A549 (cell line): ENCODE measurements around the gene SLC19A1.

ENCODE experiments used
- CHD4 ChIP-seq: fragments of 200-600 bp; sonication (generic); IDR thresholded peaks from 2 replicates; pipeline ENCODE4 v1.6.1; 2016; ENCODE audit warnings: antibody characterized with exemption, mild to moderate bottlenecking, borderline replicate concordance
- EP300 ChIP-seq, 2 experiments: fragments of >200 bp; sonication (Bioruptor Twin); formaldehyde crosslinking; IDR thresholded peaks; 2 replicates in 1 of 2; 3 replicates in 1 of 2; pipeline ENCODE4 v1.6.1; 2016 to 2017
- HOXA7 ChIP-seq: fragments of 250-450 bp; sonication (Bioruptor Pico); IDR thresholded peaks from 2 replicates; pipeline ENCODE4 v1.5.0; 2020; ENCODE audit warnings: mild to moderate bottlenecking, moderate library complexity
- MYC ChIP-seq: IDR thresholded peaks from 2 replicates; pipeline ENCODE4 v1.6.1; 2012; ENCODE audit warnings: mild to moderate bottlenecking, inconsistent platforms, low read length, improper control_type of control experiment, borderline replicate concordance
- NR3C1 ChIP-seq: fragments of >200 bp; sonication (Bioruptor Twin); formaldehyde crosslinking; IDR thresholded peaks from 3 replicates; pipeline ENCODE4 v1.6.1; 2017
- POLR2A ChIP-seq: IDR thresholded peaks from 2 replicates; pipeline ENCODE4 v1.6.1; 2012; ENCODE audit warnings: mild to moderate bottlenecking, low read length
- RAD21 ChIP-seq, 2 experiments: fragments of >200 bp in 1 of 2; sonication (Bioruptor Twin) in 1 of 2; formaldehyde crosslinking in 1 of 2; IDR thresholded peaks in 1 of 2; conservative IDR thresholded peaks in 1 of 2; 2 replicates in 1 of 2; 3 replicates in 1 of 2; pipeline ENCODE4 v1.6.1; 2012 to 2018; ENCODE audit warnings: inconsistent platforms in 1 of 2
- RFX5 ChIP-seq: fragments of 450-650 bp; IDR thresholded peaks from 2 replicates; pipeline ENCODE4 v1.7.1; 2014; ENCODE audit warnings: antibody characterized with exemption, mild to moderate bottlenecking, moderate library complexity
- SMC3 ChIP-seq: fragments of >200 bp; sonication (Bioruptor Twin); formaldehyde crosslinking; IDR thresholded peaks from 3 replicates; pipeline ENCODE4 v1.6.1; 2018; ENCODE audit warnings: inconsistent platforms
- TF ChIP-seq, protein P1 (sequence below): fragments of 250-450 bp; sonication (Bioruptor Pico); IDR thresholded peaks from 2 replicates; pipeline ENCODE4 v1.5.0; 2021; ENCODE audit warnings: mild to moderate bottlenecking, moderate library complexity, borderline replicate concordance
- TF ChIP-seq, protein P2 (sequence below): fragments of >200 bp; sonication (Bioruptor Twin); formaldehyde crosslinking; IDR thresholded peaks from 3 replicates; pipeline ENCODE4 v1.5.1; 2016

GRCh38 chr21:45562965-45563364, 20.7 kb upstream of the SLC19A1 start:
- TF ChIP-seq EP300 (IDR thresholded peaks at IDR 0.05) (no peak), RFX5 (no peak), RAD21 (conservative IDR thresholded peaks at IDR 0.05 in 1 of 2, IDR thresholded peaks at IDR 0.05 in 1 of 2) (no peak), POLR2A (no peak), SMC3 (no peak), NR3C1 (no peak), HOXA7 (no peak), CHD4 (no peak), MYC (no peak)
- TF ChIP-seq, protein P1, sequence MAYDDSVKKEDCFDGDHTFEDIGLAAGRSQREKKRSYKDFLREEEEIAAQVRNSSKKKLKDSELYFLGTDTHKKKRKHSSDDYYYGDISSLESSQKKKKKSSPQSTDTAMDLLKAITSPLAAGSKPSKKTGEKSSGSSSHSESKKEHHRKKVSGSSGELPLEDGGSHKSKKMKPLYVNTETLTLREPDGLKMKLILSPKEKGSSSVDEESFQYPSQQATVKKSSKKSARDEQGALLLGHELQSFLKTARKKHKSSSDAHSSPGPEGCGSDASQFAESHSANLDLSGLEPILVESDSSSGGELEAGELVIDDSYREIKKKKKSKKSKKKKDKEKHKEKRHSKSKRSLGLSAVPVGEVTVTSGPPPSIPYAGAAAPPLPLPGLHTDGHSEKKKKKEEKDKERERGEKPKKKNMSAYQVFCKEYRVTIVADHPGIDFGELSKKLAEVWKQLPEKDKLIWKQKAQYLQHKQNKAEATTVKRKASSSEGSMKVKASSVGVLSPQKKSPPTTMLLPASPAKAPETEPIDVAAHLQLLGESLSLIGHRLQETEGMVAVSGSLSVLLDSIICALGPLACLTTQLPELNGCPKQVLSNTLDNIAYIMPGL (CRISPR knock-in tag), result no peak
- TF ChIP-seq, protein P2, sequence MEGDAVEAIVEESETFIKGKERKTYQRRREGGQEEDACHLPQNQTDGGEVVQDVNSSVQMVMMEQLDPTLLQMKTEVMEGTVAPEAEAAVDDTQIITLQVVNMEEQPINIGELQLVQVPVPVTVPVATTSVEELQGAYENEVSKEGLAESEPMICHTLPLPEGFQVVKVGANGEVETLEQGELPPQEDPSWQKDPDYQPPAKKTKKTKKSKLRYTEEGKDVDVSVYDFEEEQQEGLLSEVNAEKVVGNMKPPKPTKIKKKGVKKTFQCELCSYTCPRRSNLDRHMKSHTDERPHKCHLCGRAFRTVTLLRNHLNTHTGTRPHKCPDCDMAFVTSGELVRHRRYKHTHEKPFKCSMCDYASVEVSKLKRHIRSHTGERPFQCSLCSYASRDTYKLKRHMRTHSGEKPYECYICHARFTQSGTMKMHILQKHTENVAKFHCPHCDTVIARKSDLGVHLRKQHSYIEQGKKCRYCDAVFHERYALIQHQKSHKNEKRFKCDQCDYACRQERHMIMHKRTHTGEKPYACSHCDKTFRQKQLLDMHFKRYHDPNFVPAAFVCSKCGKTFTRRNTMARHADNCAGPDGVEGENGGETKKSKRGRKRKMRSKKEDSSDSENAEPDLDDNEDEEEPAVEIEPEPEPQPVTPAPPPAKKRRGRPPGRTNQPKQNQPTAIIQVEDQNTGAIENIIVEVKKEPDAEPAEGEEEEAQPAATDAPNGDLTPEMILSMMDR, result no peak
